ENCODE measurements around the gene LETMD1.

LETMD1 gene

DNA sequence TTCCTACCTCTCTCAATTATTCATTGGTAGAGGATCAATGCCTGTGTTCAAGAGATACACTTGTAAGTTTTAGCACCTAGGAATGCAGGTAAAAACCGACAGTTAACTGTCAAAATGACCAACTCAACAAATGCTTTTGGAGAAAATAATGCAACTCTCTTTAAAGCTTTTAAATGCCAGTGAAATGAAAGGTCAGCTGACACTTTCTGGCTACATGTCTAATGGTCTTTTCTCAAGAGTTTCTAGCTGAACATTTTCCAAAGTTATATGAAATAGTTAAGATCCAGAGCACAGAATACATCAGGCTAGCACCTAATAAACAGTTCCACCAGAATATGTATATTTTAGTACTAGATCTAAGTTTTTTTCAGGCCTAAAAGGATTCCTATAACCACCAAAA lies 33.3 kb downstream of the LETMD1 start:
- no peaks in the 10 kb centered on the region for H3K27me3 Mint-ChIP-seq
- H3K4me1 Mint-ChIP-seq, result peaks cover 32% of the 10 kb centered on the region
- no peaks in the 10 kb centered on the region for H3K9me3 Mint-ChIP-seq
- peak overlapping the region in 1 of 2 donors; percentile 4 for H3K4me3 Mint-ChIP-seq
- DNase-seq (no peak), ATAC-seq (no peak)
- H3K27ac Mint-ChIP-seq, result no peak overlapping the region

DNA sequence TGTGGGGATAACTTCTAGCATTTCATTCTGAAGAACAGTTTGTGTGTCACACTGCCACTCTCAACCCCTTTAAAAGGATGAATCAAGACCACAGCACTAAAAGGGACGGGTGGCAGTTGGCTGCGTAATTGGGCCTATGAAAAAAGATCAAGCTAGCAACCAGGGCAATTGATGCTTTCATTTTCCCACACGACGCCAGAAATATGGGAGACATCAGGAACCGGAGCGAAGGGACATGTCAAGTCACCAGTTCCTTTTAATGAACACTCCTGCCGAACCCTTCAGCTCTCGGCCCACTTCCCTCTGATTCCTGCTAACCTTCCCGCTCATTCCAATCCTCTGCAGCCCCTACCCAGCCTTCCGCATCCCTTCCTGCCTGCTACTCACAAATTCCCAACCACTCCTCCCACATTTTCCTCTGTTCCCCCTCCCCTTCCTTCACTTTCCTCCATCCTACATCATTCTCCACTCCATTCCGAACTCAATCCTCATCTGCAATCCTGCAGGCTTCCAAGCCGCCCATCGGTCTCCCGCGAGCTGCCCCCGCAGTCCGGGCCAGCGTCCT lies 34.5 kb downstream of the LETMD1 start:
- Mint-ChIP-seq H3K4me3 (peak overlapping the region; percentile 93 to 95), H3K27me3 (no peaks in the 10 kb centered on the region), H3K9me3 (no peaks in the 10 kb centered on the region), H3K27ac (peak overlapping the region; percentile 95 to 98), H3K4me1 (peaks cover 35% of the 10 kb centered on the region)
- ATAC-seq (no peak), DNase-seq (peak; percentile 13 to 23)

DNA sequence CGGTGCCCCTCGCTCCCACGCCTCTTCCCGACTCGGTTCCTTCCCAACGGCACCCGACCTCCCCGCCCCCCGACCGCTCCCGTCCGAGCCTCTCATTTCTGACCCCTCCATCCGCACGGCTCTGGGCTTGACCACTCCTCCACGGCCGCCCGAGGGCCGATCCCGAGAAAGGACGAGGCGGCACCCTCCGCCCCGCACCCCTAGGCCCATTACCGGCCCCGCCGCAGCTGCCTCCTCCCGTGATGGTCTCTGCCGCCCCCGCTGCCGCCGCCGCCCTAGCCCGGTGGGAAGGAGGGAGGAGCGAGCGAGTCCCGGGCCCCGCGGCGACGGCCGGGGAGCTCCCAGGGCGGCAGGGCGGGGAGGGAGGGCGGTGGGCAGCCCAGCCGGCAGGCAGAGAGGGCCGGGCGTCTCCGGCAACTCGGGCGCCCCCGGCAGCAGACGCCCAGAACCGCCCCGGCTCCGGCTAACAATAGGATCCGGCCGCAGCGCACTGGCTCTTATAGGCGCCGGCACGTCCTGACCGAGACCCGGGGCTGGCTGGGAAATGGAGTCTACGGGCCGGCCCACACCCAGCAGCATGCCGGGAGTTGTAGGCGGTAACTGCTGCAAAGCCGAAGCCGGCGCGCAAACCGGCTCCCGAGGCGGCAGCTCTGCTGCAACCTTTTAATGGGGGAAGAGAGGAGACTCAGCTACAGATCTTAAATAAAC lies 35.2 kb downstream of the LETMD1 start, which contains the start of gene CSRNP2:
CSRNP2 (minus strand) TSS at position 471 of the 708 bp plus-strand sequence. CDS start 7,035 bp downstream, outside the sequence.
- ATAC-seq (peak; percentile 99), DNase-seq (peak; percentile 97 to 98)
- H3K27me3 Mint-ChIP-seq, result no peaks in the 10 kb centered on the region
- H3K27ac Mint-ChIP-seq, result peak within 1 kb of the TSS; percentile 95 to 98
- H3K9me3 Mint-ChIP-seq, result no peaks in the 10 kb centered on the region
- peak within 1 kb of the TSS; percentile 93 to 95 for H3K4me3 Mint-ChIP-seq
- peaks cover 36% of the 10 kb centered on the region for H3K4me1 Mint-ChIP-seq

DNA sequence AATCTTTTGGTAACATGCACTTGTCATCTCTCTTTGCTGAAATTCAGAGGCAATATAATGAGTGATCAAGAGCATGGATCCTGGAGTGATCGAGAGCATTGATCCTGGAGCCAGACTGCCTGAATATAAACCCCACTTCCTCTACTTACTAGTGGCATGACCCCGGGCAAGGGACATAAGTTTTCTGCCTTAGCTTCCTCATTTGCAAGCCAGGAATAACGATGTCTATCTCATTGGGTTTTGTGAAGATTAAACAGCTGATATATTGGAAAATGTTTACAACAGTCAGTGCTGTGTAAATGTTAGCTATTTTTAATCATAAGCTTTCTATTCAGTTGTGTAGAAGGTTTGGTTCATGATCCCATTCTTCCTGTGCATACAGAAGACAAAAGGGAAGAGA lies 37.6 kb downstream of the LETMD1 start:
- Mint-ChIP-seq H3K9me3 (no peaks in the 10 kb centered on the region), H3K27ac (no peak overlapping the region), H3K4me3 (no peak overlapping the region), H3K4me1 (peaks cover 36% of the 10 kb centered on the region), H3K27me3 (no peaks in the 10 kb centered on the region)
- DNase-seq (no peak), ATAC-seq (no peak)

DNA sequence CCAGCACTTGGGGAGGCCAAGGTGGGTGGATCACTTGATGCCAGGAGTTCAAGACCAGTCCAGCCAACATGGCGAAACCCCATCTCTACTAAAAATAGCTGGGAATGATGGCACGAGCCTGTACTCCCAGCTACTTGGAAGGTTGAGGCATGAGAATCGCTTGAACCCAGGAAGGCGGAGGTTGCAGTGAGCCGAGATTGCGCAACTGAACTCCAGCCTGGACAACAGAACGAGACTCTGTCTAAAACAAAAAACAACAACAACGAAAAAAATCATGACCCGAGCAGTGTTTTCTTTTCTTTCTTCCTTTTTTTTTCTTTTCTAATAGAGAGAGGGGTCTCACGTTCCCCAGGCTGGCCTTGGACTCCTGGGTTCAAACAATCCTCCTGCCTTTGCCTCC lies 38.8 kb downstream of the LETMD1 start:
- H3K9me3 Mint-ChIP-seq, result no peaks in the 10 kb centered on the region
- no peaks in the 10 kb centered on the region for H3K27me3 Mint-ChIP-seq
- no peak overlapping the region for H3K4me3 Mint-ChIP-seq
- ATAC-seq, result no peak
- DNase-seq, result no peak
- no peak overlapping the region for H3K27ac Mint-ChIP-seq
- H3K4me1 Mint-ChIP-seq, result peaks cover 30% of the 10 kb centered on the region

DNA sequence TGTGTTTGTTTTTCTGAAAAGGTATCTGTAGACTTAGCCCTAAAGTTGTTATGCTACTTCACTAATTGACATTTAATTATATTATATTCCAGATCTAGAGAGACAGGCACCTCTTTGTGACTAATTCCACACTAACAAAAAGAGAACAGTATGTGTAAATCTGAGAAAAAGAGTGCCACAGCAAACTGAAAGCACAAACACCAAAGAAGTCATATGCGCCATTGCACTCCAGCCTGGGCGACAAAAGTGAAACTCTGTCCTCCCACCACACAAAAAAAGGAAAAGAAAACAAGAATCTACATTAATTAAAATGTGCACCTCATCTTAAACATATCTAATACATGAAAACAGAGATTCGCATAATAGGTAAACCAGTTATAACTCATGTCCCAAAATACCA lies 39.7 kb downstream of the LETMD1 start:
- Mint-ChIP-seq H3K9me3 (no peaks in the 10 kb centered on the region), H3K4me1 (peaks cover 21% of the 10 kb centered on the region), H3K27me3 (no peaks in the 10 kb centered on the region), H3K4me3 (peak overlapping the region; percentile 33 to 46), H3K27ac (peak overlapping the region in 1 of 2 donors; percentile 64)
- DNase-seq (peak in 1 of 2 donors; percentile 29), ATAC-seq (peak; percentile 35)

DNA sequence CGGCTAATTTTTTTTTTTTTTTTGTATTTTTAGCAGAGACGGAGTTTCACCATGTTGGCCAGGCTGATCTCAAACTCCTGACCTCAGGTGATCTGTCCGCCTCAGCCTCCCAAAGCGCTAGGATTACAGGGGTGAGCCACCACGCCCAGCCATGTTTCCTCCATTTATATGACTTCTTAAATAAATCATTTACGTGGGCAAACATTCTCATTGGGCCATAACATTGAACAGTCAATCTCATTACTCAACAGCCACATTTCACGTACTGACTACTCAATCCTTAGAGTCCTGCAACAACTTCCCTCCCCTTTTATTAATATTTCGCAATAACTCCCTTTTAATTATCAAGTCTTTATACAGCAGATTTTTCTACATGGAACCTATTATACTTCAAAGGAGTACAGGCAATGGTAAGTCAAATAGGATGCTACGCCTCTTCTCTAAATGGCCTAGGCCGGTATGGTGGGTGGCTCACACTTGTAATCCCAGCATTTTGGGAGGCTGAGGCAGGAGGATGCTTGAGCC lies 42.6 kb downstream of the LETMD1 start:
- H3K4me1 Mint-ChIP-seq, result peaks cover 13% of the 10 kb centered on the region
- DNase-seq (no peak), ATAC-seq (no peak)
- H3K4me3 Mint-ChIP-seq, result no peak overlapping the region
- H3K9me3 Mint-ChIP-seq, result no peaks in the 10 kb centered on the region
- peak overlapping the region in 1 of 2 donors; percentile 23 for H3K27ac Mint-ChIP-seq
- H3K27me3 Mint-ChIP-seq, result no peaks in the 10 kb centered on the region

DNA sequence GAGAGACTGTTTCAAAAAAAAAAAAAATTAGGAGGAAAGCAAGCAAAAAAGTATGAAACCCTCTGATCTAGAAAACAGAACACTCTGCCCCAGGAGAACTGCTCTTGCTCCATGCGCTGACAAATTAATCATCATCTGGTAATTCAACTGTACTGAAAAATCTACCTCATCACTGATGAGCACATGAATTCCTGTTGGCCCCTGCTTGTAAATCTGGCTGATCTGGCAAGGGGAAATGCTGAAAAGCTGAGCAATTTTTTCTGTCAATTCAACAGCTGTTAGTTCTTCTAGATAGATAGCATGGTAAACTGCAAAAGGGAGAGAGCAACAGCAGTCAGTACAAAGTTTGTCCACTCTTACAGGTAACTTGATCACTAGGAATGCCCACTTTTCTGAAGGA lies 50.5 kb downstream of the LETMD1 start:
- DNase-seq (no peak), ATAC-seq (no peak)
- Mint-ChIP-seq H3K4me1 (no peaks in the 10 kb centered on the region), H3K27me3 (no peaks in the 10 kb centered on the region), H3K9me3 (no peaks in the 10 kb centered on the region), H3K27ac (peak overlapping the region in 1 of 2 donors; percentile 27), H3K4me3 (no peak overlapping the region)

DNA sequence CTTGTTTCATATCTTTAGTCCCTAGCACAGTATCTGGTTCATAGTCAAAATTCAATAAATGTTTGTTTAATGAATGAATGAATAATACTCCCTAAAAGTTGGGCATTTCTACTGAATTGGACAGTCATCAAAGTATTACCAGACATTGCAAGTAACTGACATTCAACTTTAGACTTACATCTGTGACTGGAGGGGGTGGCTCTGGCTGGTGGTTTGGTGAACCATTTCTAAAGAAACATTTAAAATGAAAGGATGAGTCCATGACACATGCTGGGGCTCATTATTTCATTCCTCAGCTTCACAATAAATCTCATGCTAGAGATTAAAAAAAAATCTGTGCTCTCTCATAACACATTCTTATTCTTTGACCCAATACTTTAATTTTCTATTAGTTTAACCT lies 55.9 kb downstream of the LETMD1 start:
- H3K4me3 Mint-ChIP-seq, result no peak overlapping the region
- no peak for ATAC-seq
- DNase-seq, result no peak

DNA sequence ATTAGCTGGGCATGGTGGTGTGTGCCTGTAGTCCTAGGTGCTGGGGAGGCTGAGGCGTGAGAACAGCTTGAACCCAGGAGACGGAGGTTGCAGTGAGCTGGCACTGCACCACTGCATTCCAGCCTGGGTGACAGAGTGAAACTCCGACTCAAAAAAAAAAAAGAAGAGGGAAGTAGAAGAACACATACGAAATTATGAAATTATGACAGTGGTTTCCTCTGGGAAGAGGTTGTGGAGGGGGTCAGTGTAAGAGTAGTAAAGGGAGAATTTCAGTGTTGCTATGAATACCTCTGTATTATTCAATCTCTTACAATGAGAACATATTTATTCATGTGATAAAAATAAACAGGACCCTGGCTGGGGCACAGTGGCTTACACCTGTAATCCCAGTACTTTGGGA lies 60.0 kb downstream of the LETMD1 start:
- DNase-seq, result no peak
- H3K4me3 Mint-ChIP-seq, result no peak overlapping the region
- no peaks in the 10 kb centered on the region for H3K27me3 Mint-ChIP-seq
- no peaks in the 10 kb centered on the region for H3K4me1 Mint-ChIP-seq
- no peak for ATAC-seq
- H3K9me3 Mint-ChIP-seq, result no peaks in the 10 kb centered on the region
- peak overlapping the region in 1 of 2 donors; percentile 79 for H3K27ac Mint-ChIP-seq

More for the DNA sequence above, 55.9 kb downstream of the LETMD1 start:
- Mint-ChIP-seq H3K9me3 (no peaks in the 10 kb centered on the region), H3K27ac (no peak overlapping the region), H3K27me3 (no peaks in the 10 kb centered on the region), H3K4me1 (no peaks in the 10 kb centered on the region)

Measured in stimulated activated naive CD8-positive, alpha-beta T cell treated with anti-CD3 and anti-CD28 coated beads, Interleukin-15, amount 100 ng/mL, for 72 hours (primary cell).